Head of caudate nucleus (tissue), 42 donors: Measurements from ENCODE around the gene PNKP.

Source experiments
- DNase-seq, 42 donors: peaks; one replicate each; pipeline versions ENCODE4 v3.0.0 to v3.0.0-alpha.2; 2020 to 2021; ENCODE audit warnings: mixed read lengths in 7 of 42
- intact Hi-C: fragments of 100-400 bp; cut with DNase I; formaldehyde crosslinking; loops from one replicate; pipeline ENCODE4 v1.15.0; 2022

The PNKP gene

DNA sequence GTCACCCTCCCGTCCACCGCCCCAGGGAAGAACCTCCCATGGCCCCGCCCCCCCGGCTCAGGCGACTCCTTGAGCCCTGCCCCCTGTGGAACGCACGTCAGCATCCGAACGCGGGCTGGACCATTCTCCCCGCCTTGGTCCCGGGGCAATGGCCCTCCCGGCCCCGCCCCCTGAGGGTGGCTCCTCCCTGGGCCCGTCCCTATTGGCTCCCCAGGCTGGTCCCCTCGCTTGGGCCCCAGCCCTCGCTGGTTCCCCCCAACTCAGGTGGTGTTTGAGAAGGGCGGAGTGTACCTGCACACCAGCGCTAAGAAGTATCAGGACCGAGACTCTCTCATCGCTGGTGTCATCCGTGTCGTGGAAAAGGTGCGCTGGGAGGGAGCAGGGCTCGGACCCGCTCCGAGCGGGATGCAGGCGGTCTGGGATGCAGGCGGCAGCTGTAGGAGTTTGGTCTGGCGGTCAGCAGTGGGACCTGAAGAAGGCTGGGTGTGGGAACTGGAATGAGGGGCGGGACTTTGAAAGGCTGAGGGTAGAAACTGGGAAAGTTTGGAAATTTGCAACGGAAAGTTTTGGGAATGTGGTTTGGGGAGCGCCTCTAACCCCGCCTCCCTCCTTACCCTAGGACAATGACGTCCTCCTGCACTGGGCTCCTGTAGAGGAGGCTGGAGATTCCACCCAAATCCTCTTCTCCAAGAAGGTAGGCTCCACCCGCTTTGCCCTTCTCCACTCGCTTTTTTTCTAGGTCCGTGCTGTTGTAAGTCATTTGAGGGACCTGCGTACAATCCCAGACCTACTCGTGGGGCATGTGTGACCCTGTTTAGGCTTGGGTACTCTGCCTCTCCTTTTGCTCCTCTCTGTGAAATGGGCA, 10.7 kb upstream of the PNKP start:
- DNase-seq: peak; percentile 92 to 99 (median 97)
- intact Hi-C loops: loop anchor here (5.0 kb wide), 1 partner anchor 61 kb away; the partner anchor contains the start of gene MED25

DNA sequence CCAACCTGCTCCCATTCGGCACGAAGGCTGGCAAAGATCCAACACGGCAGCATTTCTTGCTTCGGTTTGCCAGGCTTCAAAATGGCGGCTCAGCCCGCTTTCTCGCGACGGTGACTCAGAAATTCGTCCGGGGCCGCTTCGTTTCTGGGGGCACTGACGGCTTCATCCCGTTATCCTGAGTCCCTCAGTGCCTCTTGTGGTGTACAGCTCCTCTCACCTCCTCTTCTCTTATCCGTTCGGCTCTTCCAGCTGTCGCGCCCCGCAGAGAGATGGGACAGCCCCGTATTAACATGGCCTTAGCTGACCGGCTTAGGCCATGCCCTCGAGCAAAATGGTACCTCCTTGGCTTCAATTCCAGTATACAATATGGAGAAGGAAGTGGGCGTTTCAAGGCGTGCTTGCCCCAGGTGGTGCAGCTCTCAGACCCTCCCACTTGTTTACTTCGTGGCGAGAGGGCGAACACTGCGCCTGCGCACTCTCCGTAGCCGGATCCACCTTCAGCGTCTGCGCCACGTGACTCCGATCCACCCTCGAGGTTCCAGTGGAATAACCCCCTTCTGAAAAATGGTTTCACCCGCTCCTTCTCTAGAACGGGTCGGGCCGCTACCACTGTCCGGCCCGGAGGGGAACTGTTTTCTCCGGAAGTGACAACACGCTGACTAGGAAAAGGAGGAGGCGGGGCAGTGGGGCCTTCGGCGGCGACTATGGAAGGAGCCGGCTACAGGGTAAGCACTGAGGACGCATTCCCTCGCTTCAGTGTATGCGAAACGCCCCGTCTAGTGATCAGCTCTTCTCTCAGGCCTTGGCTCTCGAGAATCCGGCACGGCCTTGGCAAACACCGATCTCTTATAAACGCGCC, 9.9 kb upstream of the PNKP start, which contains the start of the genes AKT1S1 and TBC1D17:
TSS of gene AKT1S1 (minus strand) at position 336 of the 859 bp plus-strand sequence. CDS start 4,060 bp downstream, outside the sequence.
TSS of gene TBC1D17 (plus strand) at position 683 of the 859 bp plus-strand sequence. CDS start at position 705, 22 bp downstream.
- peak; percentile 97 to 100 (median 99) for DNase-seq
- intact Hi-C loops: loop anchor here (5.0 kb wide), 1 partner anchor 60 kb away; the partner anchor contains the start of gene MED25

DNA sequence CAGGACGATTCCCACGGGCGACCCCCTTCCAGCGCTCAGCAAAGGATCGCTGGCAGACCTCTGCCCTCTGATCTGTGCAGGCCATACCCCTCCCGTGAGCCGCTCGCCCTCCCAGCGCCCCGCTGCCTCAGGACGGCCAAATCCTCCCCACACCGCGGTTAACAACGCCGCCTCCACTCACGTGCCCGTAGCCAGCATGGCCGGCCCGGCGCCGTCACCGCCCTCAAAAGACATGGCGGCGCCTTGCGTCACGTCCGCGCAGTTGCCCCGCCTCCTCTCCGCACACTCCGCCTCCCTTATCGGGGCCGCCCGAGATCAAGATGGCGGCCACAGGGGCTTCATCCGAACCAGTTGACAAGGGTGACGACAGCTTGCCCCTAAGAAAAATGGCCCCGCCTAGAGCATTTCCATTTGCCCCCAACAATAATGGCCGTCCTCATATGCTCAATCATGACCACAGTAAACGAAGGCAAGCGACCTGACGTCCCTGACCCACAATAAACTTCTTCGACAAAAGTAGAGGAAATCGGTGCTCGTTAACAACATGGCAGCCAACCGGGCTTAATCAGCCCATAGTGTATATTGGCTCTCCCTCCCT, 9.1 kb upstream of the PNKP start:
- peak; percentile 96 to 100 (median 99) for DNase-seq
- intact Hi-C loops: loop anchor here (5.0 kb wide), 1 partner anchor 59 kb away; the partner anchor contains the start of gene MED25

DNA sequence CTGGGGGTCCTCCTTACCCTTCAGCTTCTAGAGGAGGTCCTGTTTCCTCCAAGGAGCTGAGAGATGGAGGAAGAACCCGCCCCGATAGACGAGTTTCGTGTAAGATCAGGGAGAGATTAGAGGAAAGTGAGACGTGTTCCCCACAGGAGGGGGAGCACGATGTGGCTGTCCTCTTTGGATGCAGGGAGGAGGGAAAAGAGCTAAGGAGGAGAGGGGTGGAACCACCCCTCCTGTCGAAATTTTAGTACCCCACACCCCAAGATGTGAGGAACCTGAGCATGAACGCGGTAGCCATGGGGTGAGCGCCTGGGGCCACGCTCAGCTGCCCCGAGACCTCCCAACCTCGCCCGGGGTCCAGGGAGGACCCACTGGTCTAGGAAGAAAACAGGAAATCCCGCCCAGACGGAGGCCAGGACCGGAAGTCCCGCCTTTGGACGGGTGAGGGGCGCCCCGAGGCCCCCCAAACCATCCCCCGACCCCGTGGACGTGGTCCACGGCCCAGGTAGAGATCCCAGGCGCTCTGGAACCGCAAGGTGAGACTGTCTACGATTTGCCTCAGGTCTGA, 8.6 kb upstream of the PNKP start:
- DNase-seq: peak; percentile 54 to 85 (median 71)
- intact Hi-C loops: loop anchor here (5.0 kb wide), 1 partner anchor 59 kb away; the partner anchor contains the start of gene MED25

DNA sequence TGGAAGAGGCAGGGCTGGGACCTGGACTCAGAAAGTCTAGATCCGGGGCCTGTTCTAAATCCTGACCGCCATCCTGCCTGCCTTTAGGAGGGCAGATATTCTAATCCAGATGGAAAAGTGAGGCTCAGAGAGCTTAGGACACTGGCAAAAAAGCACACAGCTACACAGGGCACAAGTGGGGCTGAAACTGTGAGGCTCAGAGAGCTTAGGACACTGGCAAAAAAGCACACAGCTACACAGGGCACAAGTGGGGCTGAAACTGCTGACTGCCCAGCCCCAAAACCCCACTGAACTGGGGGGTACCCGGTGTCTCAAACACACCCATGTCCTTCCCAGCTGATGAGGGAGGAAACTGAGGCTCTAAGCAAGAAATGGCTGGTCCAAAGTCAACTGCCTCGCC, 7.8 kb upstream of the PNKP start:
- intact Hi-C loops: loop anchor here (5.0 kb wide), 1 partner anchor 58 kb away; the partner anchor contains the start of gene MED25
- no peak for DNase-seq

DNA sequence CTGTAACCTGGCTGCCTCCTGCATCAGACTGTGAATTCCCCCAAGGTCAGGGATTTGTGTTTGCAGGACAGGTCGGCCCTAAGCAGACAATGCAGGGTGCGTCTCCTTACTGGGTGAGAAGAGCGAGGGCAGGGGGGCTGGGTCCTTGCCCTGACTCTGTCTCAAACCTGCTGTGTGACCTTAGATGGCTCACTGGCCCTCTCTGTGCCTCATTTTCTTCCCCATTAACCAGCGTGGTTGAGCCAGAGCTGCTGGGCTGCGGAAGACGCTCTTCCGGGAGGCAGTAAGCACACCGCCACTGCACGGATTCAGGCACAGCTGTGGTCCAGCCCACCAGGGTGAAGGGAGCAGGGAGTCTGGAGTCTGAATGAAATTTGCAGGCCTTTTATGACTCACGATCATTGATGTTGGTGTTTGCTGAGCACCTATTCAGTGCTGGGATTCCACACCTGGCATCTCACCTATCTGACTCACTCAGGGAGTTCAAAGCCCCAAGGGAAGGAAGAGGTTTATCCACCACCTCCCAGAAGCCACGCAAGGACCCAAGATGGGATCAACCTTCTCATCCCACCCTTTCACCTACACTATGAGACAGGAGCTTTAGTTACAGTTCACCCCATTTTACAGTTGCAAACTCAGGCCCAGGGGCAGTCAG, 7.3 kb upstream of the PNKP start:
- intact Hi-C loops: loop anchor here (5.0 kb wide), 1 partner anchor 57 kb away; the partner anchor contains the start of gene MED25
- DNase-seq: no peak

DNA sequence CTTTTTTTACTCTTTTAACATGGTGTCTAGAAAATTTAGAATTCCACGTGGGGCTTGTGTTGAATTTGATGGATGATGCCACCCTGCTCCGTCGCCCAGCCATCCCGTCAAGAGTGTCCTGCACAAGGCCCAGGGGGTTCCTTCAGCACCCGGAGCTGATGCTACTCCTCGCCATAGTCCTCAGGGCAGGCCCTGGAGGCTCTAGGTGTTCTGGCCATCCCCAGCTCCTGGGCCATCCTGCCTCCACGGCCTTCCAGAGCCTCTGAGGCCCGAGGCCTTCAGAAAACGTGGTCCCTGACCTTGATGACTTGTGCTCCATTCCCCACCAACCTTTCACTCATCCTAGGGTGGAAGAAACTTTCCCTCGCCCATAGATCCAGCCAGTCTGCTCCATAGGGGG, 6.5 kb upstream of the PNKP start:
- no peak for DNase-seq
- intact Hi-C loops: no loop called here

DNA sequence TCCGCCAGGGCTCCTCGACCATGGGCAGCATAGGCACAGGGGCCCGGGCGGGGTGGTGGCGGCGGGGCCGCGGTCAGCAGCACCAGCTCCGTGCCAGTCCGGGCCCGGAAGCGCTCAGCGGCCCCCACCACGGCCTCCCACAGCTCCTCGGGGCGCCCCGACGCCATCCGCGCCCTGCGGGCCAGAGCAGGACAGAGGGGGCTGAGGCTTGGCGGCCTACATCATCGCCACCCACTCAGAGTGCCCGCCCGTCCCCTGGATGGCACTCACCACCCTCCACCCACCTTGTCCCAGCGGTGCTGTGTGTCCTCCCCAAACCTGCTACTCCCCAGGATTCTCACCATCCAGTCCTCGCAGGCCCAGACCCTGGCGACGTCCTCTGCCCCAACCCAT, 5.7 kb upstream of the PNKP start:
- intact Hi-C loops: no loop called here
- DNase-seq: no peak

DNA sequence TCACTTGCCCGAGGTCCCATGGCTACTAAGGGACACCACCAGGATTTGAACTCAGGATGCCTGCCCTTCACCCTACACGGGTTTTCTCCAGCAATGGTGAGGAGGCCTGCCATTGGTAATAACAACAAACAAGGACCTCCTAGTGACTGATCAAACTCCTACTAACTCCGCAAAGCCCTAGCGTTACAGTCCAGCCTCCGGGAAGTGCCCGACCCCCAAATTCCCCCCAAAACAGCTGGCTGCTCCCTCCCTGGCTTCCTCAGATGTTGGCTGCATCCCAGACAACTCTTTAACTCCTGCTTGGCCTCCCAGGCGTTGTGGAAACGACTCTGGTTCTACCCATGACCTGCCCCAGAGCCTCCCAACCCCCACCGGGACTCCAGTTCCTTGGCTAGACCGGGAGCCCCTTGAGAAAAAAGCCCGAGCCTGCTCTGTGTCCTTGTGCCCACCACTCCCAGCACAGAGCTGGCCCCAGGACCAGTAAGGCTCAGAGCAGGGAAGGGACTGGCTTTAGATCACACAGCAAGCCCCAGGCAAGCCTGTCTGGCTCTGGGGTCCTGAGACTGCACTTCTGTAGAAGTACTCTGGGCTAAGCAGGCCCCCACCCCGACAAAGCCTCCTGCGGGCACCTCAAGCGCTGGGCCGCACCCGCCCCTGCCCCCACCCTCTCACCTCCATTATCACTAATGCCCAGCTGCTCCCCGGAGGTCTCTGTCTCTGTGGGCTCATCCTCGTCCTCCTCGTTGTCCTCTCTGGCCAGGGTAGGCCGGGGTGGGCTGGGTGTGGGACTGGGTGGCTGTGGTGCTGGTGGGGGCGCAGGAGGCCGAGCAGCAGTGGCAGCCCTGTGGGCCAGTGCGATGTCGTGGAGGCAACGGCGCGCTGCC, 5.1 kb upstream of the PNKP start:
- no peak for DNase-seq
- intact Hi-C loops: no loop called here

DNA sequence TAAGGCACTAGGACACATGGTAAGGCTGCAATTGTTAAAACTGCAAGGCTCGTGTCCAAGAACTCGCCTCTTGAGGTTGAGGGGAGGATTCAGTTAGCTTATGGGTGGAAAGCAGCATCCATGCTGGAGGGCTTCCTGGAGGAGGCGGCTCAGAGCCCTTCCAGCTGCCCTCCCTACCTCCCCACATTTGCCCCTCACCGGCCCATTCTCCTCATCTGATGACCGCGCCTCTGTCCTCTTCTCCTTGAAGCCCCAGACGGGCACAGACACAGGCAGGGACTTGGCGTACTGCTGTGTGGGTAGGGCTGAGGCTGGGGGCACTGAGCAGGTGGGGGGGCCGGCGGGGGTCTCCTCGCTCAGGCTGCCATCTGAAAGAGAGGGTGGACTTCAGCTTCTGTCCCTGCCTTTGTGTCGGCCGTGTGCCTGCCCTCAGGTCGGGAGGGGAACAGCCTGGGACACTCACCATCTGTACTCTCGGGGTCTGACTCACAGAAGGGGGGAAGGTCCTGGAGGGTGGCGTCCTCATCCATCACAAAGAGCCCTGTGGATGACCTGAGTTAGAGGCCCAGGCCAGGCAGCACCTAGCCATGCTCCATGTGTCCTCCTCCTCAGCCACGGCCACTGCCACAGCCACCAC, 4.1 kb upstream of the PNKP start:
- intact Hi-C loops: no loop called here
- no peak for DNase-seq

DNA sequence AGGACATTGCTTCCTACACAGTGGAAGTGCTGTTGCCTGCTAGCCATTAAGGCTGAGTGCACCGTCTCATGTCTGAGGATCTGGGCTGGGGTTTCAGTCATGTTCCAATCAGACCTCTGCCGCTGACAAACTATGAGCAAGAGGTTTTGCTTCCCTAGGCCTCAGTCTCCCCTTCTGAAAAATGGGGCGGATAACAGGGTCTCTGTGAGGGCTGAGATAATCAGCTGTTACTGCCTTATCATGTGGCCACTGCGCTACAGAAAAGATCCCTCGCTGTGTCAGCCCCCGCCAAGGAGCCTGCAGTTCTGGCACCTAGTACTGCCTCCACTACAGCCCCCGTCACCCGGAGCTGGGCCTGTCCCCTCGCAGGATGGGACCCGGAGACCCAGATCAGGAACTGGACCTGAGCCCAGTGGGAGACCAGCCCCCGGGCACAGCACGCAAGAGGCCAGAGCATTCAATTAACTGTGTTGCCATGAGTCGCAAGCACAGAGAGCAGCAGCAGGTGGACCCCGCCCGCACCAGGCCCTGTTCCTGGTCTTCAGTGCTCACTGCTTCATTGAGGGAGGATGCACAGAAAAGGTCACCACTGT, 3.0 kb upstream of the PNKP start:
- intact Hi-C loops: no loop called here
- DNase-seq: no peak

DNA sequence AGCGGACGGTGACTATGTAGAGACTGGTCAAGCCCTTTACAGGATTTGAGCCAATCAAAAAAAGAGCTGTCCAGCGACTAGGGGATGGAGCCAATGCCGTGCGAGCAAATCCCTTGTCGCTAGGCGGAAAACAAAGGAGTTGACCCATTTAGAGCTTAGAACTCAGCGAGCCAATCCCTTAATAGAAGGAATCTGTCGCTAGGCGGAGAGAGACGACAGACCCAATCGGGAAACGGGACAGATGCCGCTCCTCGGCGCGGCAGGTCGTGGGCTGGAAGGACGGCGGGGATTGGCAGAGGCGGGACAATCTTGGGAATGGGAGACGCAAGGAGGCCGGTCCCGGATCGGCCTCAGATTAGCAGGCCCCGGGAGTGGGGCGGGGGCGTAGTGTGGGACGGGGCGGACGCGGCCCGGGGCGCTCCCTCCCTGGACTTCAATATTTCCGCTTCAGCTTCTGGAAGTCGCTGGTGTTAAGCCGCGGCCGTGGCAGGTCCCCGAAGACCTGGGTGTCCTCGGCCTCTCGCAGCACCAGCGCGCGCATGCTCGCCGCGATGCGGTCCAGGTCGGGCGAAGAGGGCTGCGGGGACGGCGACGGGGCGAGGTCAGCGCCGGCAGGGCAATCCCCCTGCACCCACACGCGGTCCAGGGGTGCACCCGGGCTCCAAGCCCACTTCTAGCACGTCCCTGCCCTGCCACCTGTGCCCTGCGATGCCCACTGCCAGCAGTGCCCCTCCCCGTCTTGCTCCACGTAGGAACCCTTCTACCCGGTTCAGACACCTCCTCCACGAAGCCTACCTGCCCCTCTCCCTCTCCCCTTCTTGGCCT, 2.3 kb upstream of the PNKP start:
- intact Hi-C loops: no loop called here
- peak; percentile 92 to 99 (median 98) for DNase-seq

DNA sequence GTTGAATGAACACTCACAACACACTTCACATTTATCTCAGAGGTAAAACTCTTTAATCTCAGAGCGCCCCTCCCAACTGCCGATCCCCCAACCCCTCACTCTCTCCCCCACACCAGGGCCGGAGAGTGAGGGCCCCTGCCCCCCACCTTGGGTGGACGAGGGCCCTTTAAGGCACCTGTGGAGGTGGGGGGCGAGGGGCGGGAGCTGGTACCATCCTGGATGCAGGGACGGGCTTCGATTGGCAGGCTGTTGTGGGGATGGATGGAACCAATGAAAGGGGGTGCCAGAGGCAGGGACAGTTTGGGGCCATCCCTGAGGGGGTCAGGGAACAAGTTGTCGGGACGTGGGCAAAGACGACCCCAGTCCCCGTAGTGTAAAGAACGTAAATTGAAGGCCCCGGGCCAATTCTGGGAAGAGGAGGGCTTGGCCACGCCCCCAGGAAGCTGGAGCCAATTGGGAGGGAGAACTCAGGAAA, 1.7 kb upstream of the PNKP start:
- intact Hi-C loops: no loop called here
- no peak for DNase-seq

DNA sequence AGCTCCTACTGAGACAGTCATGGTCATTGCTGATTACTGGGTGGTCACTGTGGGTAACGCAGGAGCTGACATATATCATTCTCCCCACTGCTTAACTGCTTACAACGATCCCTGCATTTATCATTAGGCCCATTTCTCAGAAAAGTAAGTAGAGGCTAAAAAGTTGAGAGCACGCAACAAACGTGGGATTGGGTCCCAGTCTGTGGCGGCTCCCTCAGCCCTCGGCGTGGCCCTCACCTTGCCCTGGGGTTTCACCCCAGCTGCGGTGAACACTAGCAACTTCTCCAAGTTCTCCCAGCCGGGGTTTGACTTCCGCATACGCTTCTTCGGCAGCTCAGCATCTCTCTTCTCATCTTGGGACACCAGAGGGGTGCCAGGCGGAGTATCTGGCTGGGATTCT, 2.5 kb downstream of the PNKP start:
- DNase-seq: no peak
- intact Hi-C loops: no loop called here

DNA sequence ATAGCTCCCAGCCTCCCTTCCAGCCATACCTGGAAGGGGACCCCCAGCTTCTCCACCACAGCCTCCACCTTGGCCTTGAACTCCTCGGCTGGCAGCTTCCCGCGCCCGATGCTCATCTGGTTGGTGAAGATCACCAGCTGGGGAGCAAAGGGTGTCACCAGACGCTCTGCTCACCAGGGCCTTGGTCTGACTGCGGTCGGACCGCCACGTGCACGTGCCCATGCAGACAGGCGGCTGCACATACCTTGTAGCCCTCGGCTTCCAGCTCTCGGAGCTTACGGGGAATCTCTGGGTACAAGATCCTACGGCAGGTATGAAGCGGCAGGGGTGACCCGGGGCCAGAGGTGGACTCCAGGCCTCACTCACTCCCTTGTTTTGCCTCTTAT, 3.4 kb downstream of the PNKP start:
- no peak for DNase-seq
- intact Hi-C loops: no loop called here
